Transverse colon (tissue), 4 donors: Measurements from ENCODE around the gene TRPM4. TPM values are rescaled to one million over a fixed set of nuclear protein-coding genes. Genes with fewer than 3 reads are reported as not detected.
"Not testable (repeated sequence)": the region's sequence is repeated elsewhere in the genome, so short reads cannot be mapped to it uniquely, and the experiment has no call there.

Source experiments
- DNase-seq: peaks from one replicate; pipeline ENCODE4 v3.0.0-alpha.2; 2019
- H3K27ac ChIP-seq, 4 donors: fragments of 200-600 bp; sonication (generic); 2 replicates each; pipeline ENCODE4 v1.5.1; 2016 to 2018; ENCODE audit warnings: inconsistent platforms in 4 of 4
- H3K27me3 ChIP-seq: fragments of 200-600 bp; sonication (generic); 2 replicates; pipeline ENCODE4 v1.5.1; 2017; ENCODE audit warnings: inconsistent platforms
- H3K36me3 ChIP-seq, 4 donors: fragments of 200-600 bp; sonication (generic); 2 replicates each; pipeline ENCODE4 v1.5.1; 2017 to 2019; ENCODE audit warnings: inconsistent platforms in 4 of 4
- H3K4me1 ChIP-seq, 4 donors: fragments of 200-600 bp; sonication (generic); 2 replicates each; pipeline ENCODE4 v1.5.1; 2017 to 2020; ENCODE audit warnings: inconsistent platforms in 4 of 4
- H3K4me3 ChIP-seq, 4 donors: fragments of 200-600 bp; sonication (generic); 1 replicate in 1 of 4; 2 replicates in 3 of 4; pipeline versions ENCODE4 v1.5.1 to v1.6.1; 2017 to 2019; ENCODE audit warnings: inconsistent platforms in 4 of 4
- H3K9me3 ChIP-seq, 2 donors: fragments of 200-600 bp; sonication (generic); 2 replicates each; pipeline ENCODE4 v1.5.1; 2017 to 2019; ENCODE audit warnings: inconsistent platforms in 2 of 2
- EP300 ChIP-seq: sonication (generic); formaldehyde crosslinking; IDR thresholded peaks from one replicate; pipeline ENCODE4 v1.6.1; 2017; ENCODE audit warnings: antibody characterized with exemption, low read depth
- POLR2A ChIP-seq: fragments of 450-650 bp; IDR thresholded peaks from one replicate; pipeline ENCODE4 v1.6.1; 2016; ENCODE audit warnings: antibody characterized with exemption, mild to moderate bottlenecking, moderate library complexity
- POLR2AphosphoS5 ChIP-seq, 3 donors: sonication (generic); formaldehyde crosslinking; IDR thresholded peaks; one replicate each; pipeline ENCODE4 v1.6.1; 2016; ENCODE audit warnings: antibody characterized with exemption in 3 of 3
- WGBS, 2 donors: methylation state at CpG; one replicate each; pipeline ENCODE4 v1.1.5; 2018; ENCODE audit warnings: low coverage in 1 of 2; 5-methylcytosine and 5-hydroxymethylcytosine counted together
- in situ Hi-C, 4 donors: fragments of 200-750 bp; cut with MboI; loops; one replicate each; pipeline versions ENCODE4 v1.15.0 to v1.15.1; 2017; ENCODE audit warnings: low sequenced_read_pairs in 3 of 4, low pct_ligation_motif_present in 1 of 4, low pct_unique_long_range_greater_than_20kb in 1 of 4
- intact Hi-C: fragments of 100-400 bp; cut with DNase I; formaldehyde crosslinking; loops from one replicate; pipeline ENCODE4 v1.15.1; 2023; ENCODE audit warnings: low total_unique reads
- total RNA-seq, 4 donors: library from RNA; depleted of rRNA; stranded (reverse); fragments of >200 nt; gene quantifications; one replicate each; pipeline ENCODE4 v1.1.0, GENCODE V29; 2016
- TF ChIP-seq, protein P1 (sequence below), 5 experiments: fragments of 200-600 bp in 3 of 5; fragments of 450-650 bp in 2 of 5; sonication (generic) in 3 of 5; IDR thresholded peaks; 1 replicate in 2 of 5; 2 replicates in 3 of 5; pipeline ENCODE4 v1.5.1; 2016 to 2017; ENCODE audit warnings: antibody characterized with exemption in 5 of 5, inconsistent platforms in 3 of 5, mild to moderate bottlenecking in 2 of 5, moderate library complexity in 1 of 5

Gene TRPM4
- total RNA-seq, 4 donors from 2014 or later = 247 to 884 (median 568) TPM

GRCh38 chr19:49168421-49168820, 10.8 kb downstream of the TRPM4 start:
- TF ChIP-seq POLR2A = no peak
- no peak for TF ChIP-seq EP300
- TF ChIP-seq, protein P1, sequence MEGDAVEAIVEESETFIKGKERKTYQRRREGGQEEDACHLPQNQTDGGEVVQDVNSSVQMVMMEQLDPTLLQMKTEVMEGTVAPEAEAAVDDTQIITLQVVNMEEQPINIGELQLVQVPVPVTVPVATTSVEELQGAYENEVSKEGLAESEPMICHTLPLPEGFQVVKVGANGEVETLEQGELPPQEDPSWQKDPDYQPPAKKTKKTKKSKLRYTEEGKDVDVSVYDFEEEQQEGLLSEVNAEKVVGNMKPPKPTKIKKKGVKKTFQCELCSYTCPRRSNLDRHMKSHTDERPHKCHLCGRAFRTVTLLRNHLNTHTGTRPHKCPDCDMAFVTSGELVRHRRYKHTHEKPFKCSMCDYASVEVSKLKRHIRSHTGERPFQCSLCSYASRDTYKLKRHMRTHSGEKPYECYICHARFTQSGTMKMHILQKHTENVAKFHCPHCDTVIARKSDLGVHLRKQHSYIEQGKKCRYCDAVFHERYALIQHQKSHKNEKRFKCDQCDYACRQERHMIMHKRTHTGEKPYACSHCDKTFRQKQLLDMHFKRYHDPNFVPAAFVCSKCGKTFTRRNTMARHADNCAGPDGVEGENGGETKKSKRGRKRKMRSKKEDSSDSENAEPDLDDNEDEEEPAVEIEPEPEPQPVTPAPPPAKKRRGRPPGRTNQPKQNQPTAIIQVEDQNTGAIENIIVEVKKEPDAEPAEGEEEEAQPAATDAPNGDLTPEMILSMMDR (IDR thresholded peaks at IDR 0.05) = no peak
- no peak for TF ChIP-seq POLR2AphosphoS5 (IDR thresholded peaks at IDR 0.05)
- Histone ChIP-seq H3K27me3 (no peaks in the 10 kb centered on the region), H3K9me3 (no peaks in the 10 kb centered on the region), H3K36me3 (peaks cover 0 to 17% (median 6%) of the 10 kb centered on the region in 4 donors), H3K4me1 (peaks cover 14 to 57% (median 38%) of the 10 kb centered on the region in 4 donors), H3K27ac (peak overlapping the region; percentile 66 to 89 (median 84)), H3K4me3 (peak overlapping the region in 2 of 4 donors; percentile 14 to 39)
- DNase-seq = peak; percentile 22
- in situ Hi-C loops = no loop called here
- intact Hi-C loops = no loop called here
- 63% methylated on average over 23 of the region's 23 CpGs; no CpG with 5 or more reads in 1 of the 2 donors for WGBS, 2 donors

DNA sequence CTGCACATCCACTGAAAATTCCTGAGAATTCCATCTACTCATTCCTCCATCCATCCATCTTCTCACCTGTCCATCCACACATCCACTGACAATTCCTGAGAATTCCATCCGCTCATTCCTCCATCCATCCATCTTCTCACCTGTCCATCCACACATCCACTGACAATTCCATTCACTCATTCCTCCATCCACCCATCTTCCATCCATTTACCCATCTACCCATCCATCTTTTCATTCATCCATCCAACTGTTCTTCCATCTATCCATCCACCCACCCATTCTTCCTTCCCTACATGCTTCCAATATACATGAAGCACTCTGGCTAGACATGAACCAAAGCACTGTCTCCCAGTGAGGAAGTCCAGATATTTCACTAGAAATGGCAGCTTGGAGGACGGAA, 15.6 kb downstream of the TRPM4 start:
- DNase-seq = no peak
- intact Hi-C loops (loop anchor here (5.0 kb wide), 1 partner anchor 511 kb away; no protein-coding TSS in a partner anchor), in situ Hi-C loops (no loop called here)
- peaks cover 0 to 28% (median 11%) of the 10 kb centered on the region in 4 donors for H3K36me3 ChIP-seq
- TF ChIP-seq EP300 = no peak
- TF ChIP-seq POLR2AphosphoS5 (IDR thresholded peaks at IDR 0.05) = no peak
- TF ChIP-seq POLR2A = no peak
- TF ChIP-seq, protein P1 (IDR thresholded peaks at IDR 0.05) = no peak
- H3K27me3 ChIP-seq = no peaks in the 10 kb centered on the region
- H3K4me3 ChIP-seq = no peak overlapping the region
- H3K4me1 ChIP-seq = peaks cover 0 to 26% (median 11%) of the 10 kb centered on the region in 4 donors
- no peaks in the 10 kb centered on the region for H3K9me3 ChIP-seq
- WGBS, 2 donors = 90 to 93% methylated on average over 2 of the region's 2 CpGs
- no peak overlapping the region for H3K27ac ChIP-seq

GRCh38 chr19:49180659-49181058, 23.1 kb downstream of the TRPM4 start:
- intact Hi-C loops = no loop called here

GRCh38 chr19:49182010-49182847, 24.6 kb downstream of the TRPM4 start:
- H3K4me3 ChIP-seq, H3K27me3 ChIP-seq, H3K27ac ChIP-seq, H3K9me3 ChIP-seq, in situ Hi-C loops, intact Hi-C loops, DNase-seq: not testable (repeated sequence)
- WGBS, 2 donors = 92 to 94% methylated on average over 8 to 20 of the region's 20 CpGs
- H3K36me3 ChIP-seq = peaks cover 0 to 32% (median 9%) of the 10 kb centered on the region in 4 donors
- H3K4me1 ChIP-seq = peaks cover 0 to 20% (median 5%) of the 10 kb centered on the region in 4 donors

More at GRCh38 chr19:49180659-49181058, 23.1 kb downstream of the TRPM4 start:
- peaks cover 0 to 18% (median 5%) of the 10 kb centered on the region in 4 donors for H3K36me3 ChIP-seq
- H3K27ac ChIP-seq = no peak overlapping the region
- DNase-seq = no peak
- H3K9me3 ChIP-seq = no peaks in the 10 kb centered on the region
- peaks cover 0 to 8% (median 3%) of the 10 kb centered on the region in 4 donors for H3K4me1 ChIP-seq
- 88 to 90% methylated on average over 4 of the region's 4 CpGs for WGBS, 2 donors
- H3K27me3 ChIP-seq = no peaks in the 10 kb centered on the region
- no peak overlapping the region for H3K4me3 ChIP-seq
- in situ Hi-C loops = no loop called here
- TF ChIP-seq EP300 (no peak), POLR2A (no peak), POLR2AphosphoS5 (IDR thresholded peaks at IDR 0.05) (no peak)
- TF ChIP-seq, protein P1 (IDR thresholded peaks at IDR 0.05) = no peak
